HG02571 (cell line): ENCODE data around the gene TRMT10C.
"Not testable (repeated sequence)": the region's sequence is repeated elsewhere in the genome, so short reads cannot be mapped to it uniquely, and the experiment has no call there.

Experiments used
- ATAC-seq: cut with Tn5 transposase; IDR thresholded peaks from one replicate; pipeline ENCODE4 v1.9.1; 2021; ENCODE audit warnings: mild to moderate bottlenecking, moderate library complexity; ENCODE audit not compliant: unreplicated experiment

Gene TRMT10C

DNA sequence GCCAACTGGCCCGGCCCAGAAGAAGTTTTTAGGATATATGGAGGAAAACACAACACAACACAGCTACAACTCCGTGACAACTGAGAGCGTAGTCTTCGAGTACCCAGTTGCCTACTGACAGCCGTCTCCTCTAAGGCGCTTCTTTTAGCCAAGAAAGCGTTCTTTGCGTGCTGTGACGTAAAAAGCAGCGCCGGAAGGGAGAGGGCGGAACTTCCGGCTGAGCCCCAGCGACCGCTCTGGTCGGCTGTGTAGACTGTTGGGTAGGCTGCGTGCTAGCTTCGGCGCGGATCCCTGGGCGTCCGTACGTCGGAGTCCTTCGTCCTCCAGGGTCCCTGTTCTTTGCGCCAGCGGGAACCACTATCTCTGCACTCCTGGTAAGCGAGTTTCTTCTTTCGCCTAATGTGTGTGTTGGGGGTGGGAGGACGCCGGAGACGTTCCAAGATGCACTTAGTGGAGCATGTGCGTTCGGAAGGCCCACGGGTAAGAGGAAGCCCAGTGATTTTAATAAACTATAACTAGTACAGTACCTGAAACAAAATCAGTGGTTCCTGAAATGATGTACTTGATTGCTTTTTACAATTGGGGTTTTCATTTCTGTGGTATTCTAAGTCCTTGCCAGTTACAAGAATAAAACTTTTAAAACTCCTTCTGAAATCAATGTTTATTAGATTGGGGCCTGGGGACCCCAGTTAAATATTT is at the start of gene TRMT10C:
Gene TRMT10C (plus strand): TSS at position 239 of the 699 bp plus-strand sequence. CDS start 2,914 bp downstream, outside the sequence.
- peak; percentile 100 for ATAC-seq

DNA sequence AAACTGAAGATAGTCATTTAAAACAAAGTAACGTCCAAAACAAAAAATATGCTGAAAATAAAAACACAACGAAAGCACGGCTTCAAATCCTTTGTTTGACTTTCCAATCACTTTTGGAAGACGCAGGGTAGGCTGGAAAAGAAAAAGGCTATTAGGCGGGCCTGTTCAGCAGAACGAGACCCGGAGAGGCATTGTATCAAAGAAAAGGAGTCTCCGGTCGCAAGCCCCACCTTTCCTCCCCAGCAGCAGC is 49.3 kb upstream of the TRMT10C start:
- ATAC-seq, result no peak

DNA sequence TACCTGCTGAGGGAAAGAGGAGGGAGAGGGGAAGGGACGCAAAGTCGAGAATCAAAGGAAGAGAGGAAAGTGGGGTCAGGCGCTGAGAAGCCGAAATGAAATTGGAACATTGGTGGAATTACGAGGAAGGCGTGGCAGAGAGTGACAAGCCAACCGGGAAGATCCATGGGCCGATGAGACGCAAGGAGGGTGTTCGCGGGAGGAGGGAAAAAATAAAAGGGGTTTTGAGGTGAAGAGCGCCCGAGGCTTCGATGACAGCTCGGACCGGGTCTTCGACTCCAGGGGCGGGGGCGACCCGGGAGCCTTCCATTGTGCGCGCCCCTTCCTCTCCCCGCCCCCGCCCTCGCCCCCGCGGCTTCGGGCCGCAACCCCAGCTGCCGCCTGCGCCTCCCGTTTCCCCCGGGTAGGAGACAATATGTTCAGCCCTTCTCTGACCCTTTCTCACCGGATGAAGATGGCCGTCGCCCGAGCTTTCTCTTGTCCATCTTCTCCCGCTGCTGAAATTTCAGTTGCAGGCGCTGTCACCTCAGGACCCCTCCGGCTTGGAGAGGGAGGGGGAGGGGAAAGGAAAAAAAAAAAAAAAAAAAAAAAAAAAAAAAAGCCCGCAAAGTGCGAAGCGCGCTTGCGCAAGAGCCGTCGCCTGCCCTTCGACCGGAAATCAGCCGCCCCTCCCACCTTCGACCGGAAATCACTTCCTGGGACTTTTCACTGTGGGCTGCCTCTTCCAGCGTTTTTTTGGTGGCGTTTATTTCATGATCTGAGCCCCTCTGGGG is 48.8 kb upstream of the TRMT10C start, which contains the start of gene SENP7:
Gene SENP7 (minus strand): TSS at position 567 of the 773 bp plus-strand sequence. CDS start 82 bp downstream, at position 485.
- peak; percentile 57 for ATAC-seq

DNA sequence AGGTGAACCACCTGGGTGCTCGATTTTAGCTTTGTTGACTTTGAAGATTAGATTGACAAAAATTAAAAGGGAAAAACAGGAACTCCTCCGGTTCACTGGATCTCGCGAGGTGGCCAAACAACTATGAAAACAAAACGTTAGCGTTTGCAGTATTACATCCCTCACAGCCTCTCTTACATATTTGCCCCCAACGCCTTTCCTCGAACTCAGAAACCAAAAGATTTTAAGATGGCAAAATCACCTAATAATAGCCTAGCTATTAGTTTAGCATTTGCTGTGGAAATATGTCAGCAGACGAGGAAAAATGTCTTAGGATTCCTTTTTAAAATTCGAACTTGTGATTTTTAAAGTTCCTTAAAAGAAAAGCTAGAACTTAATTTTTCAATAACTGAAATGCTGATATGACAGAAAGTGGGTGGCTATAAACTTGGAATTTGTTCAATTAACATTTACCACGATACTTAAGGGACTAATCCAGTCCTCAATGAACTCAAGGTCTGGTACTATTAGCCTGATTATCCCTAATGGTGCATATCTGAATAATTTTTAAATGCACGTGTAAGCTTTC is 48.2 kb upstream of the TRMT10C start:
- peak; percentile 25 for ATAC-seq

DNA sequence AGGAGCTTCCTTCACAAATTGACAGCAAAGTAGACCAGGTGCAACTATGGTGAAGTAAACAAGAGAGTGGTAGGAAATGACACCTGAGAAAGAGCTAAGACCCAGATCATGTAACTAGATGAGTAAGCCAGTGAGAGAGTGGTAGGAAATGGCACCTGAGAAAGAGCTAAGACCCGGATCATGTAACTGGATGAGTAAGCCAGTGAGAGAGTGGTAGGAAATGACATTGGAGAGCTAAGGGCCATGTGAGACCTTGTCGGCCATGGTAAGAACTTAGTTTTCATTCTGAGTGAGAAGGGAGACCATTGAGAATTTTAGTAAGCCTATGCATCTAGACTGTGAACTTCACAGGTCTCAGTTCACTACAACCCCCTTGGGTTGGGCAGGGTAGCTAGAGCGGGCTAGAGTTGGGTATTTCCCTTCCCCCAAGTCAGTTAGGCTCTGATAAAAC is 43.2 kb upstream of the TRMT10C start:
- ATAC-seq, result peak; percentile 98

DNA sequence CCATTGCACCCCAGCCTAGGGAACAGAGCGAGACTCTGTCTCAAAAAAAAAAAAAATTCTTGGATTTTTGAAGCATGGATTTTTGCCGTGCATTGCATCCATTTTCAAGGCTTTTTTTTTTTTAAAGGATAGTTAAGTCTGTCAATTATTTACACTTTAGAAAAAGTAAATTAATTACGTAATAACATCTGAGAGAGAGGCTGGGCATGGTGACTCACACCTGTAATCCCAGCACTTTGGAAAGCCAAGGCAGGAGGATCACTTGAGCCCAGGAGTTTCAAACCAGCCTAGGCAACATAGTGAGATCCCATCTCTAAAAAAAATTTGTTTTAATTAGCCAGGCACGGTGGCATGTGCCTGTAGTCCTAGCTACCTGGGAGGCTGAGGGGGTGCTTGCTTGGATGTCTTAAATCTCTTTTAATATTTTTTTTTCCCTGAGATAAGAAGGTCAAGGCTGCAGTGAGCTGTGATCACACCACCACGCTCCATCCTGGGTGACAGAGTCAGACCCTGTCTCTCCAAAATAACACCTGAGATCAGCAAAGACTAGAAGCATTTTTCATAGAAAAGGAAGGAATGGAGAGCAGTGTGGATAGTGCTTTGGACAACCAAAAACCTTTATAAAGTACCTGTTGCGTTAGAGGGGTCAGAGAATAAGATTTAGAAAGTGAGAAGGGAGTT is 41.8 kb upstream of the TRMT10C start:
- no peak for ATAC-seq

DNA sequence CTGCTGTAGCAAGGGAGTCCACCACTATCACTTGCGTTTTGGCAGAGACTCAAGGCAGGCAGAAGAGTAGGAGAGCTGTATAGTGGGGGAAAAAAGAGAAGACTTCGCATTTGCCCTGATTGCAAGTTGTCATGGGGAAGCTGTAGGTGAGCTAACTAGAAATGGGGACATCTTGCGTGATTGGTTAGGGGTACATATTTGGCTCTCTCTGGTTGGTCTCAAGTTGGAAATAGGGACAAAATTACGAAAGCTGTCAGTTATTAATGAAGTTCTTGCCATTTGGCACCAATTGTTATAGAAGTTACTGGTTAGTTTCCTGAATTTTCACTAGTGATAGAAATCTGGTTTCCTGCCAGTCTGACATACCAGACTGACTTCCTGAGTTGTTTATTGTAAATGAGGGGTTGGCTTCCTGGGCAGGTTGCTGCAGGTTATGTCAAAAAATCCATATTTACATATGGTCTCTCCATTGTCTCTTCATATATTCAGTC is 40.4 kb upstream of the TRMT10C start:
- no peak for ATAC-seq

DNA sequence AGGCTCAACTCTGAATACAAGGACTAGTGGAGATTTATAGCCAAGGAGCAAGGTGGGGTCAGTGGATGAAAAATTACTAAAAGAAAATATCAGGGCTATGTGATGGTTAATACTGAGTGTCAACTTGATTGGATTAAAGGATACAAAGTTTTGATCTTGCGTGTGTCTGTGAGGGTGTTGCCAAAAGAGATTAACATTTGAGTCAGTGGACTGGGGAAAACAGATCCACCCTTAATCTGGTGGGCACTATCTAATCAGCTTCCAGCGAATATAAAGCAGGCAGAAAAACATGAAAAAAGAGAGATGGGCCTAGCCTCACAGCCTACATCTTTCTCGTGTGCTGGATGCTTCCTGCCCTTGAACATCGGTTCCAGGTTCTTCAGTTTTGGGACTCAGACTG is 34.2 kb upstream of the TRMT10C start:
- ATAC-seq, result no peak

DNA sequence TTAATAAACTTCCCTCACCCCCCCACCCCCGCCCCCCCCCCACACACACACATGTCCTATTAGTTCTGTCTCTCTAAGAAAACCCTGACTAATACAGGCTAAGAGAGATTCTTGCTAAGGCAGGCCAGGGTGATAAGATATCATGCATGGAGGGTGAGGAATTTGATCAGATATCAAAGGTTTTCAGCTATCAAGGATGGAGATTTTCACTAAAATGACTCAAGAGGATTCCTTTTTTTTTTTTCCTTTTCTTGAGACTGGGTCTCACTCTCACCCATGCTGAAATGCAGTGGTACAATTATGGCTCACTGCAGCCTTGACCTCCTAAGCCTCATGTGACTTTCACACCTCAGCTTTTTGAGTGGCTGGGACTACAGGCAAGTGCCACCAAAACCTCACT is 33.8 kb upstream of the TRMT10C start:
- no peak for ATAC-seq

DNA sequence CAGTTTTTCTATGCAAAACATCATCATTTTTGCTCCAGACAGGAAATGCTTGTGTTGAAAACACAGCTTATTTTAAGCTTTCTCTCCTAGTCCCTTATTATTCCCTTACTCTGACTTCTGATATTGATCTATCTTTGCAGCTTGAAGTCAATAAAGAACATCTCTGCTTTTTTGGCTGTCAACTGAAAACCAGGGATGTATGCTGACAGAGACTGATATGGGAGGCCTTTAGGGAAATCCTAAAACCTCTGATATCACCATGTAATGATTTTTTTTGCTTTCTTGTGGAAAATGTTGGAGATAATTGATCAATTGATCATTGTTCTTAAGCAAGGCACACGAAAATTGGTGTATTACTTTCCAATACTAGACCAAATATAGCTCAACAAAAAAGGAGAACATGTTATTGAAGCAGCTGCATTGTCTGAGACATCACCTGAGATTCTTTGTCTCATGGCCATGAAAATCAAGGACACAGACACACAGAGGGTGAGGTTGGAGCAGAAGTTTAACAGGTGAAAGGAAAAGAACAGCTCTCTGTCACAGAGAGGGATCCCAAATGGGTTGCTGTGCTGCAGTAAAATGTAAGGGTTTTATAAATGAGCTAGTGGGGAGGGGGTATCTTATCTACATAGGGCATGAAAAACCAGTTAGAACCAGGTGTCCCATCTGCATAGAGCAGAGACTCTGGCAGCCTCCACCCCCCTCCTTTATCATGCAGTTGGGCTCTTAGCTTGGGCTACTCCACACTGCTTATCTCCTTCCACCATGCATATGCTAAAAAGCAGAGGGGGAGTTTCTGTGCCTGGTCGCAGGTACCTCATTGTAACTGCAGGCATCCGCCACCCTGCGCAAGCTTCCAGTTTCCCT is 31.6 kb upstream of the TRMT10C start:
- no peak for ATAC-seq

DNA sequence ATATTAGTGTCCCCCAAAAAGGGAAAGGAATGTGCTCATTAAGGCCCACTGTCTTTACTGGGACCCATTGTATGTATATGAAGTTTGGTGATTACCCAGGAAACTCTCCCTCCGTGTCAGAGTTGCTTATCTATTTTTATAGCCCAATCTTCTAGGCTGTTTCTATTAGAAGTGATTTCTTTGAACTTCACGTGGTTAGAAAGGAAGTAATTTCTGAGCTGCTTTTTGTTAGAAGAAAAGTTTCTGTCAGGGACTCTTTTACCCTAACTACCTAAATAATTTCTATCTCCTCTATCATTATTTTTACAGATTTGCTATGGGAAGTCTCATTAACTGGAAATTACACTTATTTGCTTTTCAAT is 31.0 kb upstream of the TRMT10C start:
- no peak for ATAC-seq

DNA sequence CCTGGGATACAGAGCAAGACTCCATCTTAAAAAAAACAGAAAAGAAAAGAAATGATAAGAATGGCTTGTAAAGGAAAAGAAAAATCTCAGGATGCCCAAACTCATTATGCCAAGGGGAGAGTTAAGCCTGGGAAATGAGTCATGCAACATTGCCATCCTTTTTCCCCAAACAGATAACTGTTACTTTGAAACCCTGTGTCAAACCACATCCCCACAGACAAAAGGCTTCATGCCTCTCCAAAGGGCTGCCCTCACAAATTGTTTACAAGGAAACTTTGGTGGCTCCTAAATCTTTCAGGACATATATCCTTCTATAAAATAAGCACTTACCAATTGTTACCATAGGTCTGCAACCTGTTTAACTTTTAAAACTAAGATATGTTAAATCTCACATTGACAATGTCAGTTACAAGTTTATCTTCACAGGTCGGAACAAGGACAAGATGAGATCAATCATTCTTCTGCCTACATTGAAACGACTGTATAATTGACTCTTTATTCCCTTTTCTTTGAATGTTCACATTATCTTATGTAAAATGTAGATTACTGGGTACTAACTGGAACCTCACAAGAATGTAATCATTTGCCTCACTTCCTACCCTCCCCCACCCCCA is 30.1 kb upstream of the TRMT10C start:
- no peak for ATAC-seq

DNA sequence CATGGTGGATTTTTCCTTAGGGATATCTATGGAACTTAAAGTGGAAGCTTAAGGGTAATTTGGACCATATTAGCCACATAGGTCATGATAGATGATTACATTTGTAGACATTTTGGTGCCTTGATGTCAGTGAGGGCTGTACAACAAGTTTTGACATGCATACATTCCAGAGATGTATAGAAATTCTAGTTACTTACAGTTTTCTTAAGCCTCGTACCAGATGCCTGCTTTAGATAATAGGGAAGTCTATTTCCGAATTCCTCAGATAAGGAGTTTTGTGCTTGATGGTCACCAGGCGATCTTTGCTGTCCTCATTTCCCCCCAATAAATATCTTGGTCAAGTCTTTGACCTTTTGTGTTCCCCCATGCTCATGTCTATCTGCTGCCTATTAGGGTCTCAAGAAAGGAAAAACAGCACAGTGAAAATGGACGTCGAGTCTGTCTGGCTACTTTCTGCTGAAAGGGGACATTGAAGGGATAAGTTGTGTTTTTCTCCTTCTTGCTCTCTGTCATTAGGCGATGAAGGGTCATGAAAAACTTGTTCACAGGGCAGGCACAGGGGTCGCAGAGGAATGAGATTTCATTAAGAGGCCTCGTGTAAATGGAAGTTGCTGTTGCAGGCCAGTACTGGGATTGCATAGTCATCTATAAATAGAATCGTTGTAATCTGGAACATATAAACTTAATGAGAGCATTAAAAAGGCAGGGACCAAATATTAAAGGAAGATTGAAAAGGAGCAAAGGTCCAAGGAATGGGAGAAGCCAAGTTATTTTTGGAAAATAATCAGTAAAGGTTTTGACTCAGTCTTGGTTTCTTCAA is 28.7 kb upstream of the TRMT10C start:
- no peak for ATAC-seq

DNA sequence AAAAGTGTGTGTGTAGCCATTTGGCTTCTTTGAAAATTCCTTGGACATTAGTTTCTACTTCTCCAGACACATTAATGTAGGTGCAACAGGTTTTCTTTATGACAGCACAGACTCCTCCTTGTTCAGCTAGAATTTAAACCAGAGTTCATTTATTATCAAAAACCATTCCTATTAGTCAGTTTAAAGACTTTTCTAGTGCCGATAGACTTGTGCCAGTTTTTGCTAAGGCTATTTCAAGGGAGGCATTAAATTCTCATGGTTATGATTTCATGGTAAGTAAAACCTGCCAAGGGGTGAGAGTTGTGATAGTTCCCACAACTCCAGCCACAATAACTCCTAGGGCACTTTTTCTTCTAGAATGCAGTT is 28.1 kb upstream of the TRMT10C start:
- no peak for ATAC-seq

DNA sequence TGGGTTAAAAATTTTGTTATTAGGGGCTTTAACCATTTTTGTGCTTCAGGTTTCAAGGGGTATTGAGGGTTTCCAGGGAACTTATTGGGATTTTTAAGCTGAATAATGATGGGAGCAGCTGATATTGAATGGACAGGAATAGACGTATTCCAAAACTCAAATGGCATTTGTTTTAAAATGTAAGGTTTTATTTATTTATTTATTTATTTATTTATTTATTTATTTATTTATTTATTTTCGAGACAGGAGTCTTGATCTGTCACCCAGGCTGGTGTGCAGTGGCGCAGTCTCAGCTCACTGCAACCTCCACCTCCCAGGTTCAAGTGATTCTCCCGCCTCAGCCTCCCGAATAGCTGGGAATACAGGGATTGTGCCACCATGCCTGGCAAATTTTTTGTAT is 26.4 kb upstream of the TRMT10C start:
- no peak for ATAC-seq

DNA sequence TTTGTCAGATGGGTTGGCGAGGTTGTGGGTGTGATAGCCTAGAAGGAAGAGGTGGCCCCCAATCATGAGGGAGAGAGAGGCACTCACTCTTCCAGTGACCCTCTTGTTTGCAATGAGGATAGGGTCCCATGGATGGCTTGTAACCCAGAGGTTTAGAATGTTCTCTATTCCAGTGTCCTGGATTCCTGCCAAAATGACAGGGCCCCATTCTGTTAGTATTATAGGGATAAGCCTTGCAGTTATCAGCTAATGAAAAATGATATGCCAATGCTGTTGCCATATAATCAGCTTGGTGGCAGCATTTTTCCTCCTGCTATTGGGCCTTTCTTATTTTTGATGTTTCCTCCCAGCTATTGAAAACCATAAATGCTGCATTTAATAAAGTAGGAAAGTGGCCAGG is 25.4 kb upstream of the TRMT10C start:
- ATAC-seq, result no peak

DNA sequence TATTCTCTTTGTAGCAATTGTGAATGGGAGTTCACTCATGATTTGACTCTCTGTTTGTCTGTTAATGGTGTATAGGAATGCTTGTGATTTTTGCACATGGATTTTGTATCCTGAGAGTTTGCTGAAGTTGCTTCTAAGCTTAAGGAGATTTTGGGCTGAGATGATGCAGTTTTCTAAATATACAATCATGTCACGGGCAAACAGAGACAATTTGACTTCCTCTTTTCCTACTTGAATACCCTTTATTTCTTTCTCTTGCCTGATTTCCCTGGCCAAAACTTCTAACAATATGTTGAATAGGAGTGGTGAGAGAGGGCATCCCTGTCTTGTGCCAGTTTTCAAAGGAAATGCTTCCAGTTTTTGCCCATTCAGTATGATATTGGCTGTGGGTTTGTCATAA is 24.7 kb upstream of the TRMT10C start:
- ATAC-seq, result not testable (repeated sequence)

DNA sequence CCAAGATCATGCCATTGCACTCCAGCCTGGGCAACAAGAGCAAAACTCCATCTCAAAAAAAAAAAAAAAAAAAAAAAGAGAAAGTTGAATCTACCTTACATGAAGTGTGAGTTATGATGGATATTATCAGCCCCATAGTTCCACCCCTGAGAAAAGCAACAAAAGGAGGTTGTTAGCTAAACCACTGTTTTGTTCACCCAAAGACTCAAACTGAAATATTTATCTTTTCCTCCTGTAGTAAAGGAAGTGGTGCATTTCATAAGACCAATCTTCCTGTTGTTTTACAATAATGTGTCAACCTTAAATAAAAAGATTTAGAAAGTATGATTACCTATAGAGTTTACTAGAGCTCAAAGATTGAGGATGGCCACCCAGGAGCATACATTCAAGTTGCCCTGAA is 18.7 kb upstream of the TRMT10C start:
- ATAC-seq, result no peak

DNA sequence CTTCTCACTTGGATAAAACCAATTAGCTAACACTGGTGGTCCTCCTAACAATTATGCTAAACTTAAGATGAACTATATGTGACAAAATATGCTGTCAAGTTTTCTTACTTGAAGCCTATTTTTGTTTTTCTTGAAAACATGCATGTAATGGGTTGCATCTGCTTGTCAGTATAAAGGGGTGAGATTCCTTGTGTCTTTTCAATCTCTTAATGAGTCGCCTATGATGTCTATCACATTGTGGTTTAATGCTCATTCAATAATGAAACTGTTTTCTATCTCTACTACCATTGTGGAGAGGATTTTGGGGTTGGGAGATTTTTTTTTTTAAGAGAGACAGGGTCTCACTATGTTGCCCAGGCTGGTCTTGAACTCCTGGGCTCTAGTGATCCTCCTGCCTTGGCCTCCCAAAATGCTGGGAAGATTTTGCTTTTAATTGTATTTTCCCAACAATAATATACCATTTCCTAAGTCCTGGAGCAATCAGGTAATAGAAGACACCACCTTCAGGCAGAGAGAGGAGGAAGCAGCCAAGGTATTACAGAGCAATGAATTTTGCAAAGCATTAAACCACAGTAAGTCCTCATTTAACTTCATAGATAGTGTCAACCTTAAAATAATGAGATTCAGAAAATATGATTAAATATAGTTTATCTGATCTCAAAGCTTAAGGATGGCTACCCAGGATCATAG is 17.4 kb upstream of the TRMT10C start:
- ATAC-seq, result no peak
